GM18508 (cell line): ENCODE measurements around the gene ADAM15.

Experiments
- ATAC-seq: cut with Tn5 transposase; IDR thresholded peaks from one replicate; pipeline ENCODE4 v1.9.1; 2021; ENCODE audit warnings: moderate number of reproducible peaks; ENCODE audit not compliant: insufficient read depth, unreplicated experiment

ADAM15 gene, protein sequence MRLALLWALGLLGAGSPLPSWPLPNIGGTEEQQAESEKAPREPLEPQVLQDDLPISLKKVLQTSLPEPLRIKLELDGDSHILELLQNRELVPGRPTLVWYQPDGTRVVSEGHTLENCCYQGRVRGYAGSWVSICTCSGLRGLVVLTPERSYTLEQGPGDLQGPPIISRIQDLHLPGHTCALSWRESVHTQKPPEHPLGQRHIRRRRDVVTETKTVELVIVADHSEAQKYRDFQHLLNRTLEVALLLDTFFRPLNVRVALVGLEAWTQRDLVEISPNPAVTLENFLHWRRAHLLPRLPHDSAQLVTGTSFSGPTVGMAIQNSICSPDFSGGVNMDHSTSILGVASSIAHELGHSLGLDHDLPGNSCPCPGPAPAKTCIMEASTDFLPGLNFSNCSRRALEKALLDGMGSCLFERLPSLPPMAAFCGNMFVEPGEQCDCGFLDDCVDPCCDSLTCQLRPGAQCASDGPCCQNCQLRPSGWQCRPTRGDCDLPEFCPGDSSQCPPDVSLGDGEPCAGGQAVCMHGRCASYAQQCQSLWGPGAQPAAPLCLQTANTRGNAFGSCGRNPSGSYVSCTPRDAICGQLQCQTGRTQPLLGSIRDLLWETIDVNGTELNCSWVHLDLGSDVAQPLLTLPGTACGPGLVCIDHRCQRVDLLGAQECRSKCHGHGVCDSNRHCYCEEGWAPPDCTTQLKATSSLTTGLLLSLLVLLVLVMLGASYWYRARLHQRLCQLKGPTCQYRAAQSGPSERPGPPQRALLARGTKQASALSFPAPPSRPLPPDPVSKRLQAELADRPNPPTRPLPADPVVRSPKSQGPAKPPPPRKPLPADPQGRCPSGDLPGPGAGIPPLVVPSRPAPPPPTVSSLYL

GRCh38 chr1:155050560-155051341 lies at the start of gene ADAM15:
Gene ADAM15, plus strand, starts transcription at chr1:155051316. Its CDS starts 71 bp downstream, at chr1:155051387.
- ATAC-seq, result no peak

- no peak for ATAC-seq
Observed at GRCh38 chr1:155001425-155001674, 49.8 kb upstream of the ADAM15 start.

DNA sequence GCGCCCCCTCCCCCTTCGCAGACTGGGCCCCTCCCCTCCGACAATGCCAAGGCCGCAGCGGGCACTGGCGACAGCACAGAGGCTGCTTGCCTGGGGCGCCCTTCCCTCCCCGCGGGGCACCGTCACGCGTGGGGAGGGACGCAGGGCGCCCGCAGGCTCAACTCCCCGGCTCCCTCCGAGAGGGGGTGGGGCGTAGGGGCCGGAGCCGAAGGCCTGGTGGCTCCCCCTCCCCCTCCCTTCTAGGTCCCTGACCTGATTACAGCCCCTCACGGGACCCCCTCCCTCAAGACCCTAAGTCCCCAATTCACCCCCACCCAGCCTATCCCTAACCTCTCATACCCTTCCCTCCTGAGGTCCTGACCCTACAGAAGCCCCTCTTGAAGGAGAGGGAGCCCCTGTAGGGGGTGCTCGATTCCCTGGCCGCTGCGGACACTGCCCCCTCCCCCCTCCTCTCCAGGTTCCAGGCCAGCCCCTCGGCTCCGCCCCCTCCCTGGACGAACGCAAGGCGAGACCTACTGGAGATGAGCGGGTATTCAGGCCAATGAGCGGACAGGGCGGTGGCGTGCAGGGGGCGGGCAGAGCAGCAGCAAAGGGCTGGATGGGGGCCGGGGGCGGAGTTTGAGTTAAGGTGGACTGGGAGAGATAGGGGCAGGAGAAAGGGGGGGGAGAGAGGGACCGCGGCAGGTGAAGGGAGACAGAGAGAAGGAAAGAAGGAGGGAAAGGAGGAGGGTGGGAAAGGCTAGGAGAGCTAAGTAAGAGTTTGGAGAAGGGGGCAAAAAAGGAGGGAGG lies 49.2 kb upstream of the ADAM15 start:
- ATAC-seq, result peak; percentile 28

- ATAC-seq, result no peak
Observed at GRCh38 chr1:155002464-155003226, 48.5 kb upstream of the ADAM15 start, which contains the start of gene ZBTB7B. Gene ZBTB7B, plus strand, starts transcription at chr1:155002802. Its CDS starts 11,859 bp downstream, at chr1:155014661.

DNA sequence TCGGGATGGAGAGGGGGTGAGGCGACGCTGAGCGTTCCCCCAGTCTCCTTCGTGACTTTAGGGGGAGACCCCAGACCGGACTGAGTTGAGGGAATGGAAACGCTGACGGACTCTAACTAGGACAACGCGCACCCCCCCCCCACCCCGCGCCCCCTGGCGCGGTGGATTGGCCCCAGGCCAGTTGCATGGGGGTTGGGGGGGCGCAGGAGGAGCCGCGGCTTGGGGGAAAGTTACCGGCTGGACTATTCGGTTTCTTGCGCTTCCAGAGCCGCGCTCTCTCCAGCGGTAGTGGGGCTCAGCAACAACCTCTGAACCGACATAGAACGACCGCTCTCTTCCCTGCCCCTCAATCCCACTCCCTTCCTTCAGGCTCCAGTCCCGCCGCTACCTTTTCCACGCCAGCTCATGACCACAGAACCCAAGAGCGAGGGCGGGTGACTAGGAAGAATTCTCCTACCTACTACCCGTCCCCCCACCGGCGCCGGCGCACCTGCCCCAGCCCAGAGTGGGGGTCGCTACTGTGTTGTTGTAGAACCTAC lies 47.8 kb upstream of the ADAM15 start:
- ATAC-seq, result no peak

DNA sequence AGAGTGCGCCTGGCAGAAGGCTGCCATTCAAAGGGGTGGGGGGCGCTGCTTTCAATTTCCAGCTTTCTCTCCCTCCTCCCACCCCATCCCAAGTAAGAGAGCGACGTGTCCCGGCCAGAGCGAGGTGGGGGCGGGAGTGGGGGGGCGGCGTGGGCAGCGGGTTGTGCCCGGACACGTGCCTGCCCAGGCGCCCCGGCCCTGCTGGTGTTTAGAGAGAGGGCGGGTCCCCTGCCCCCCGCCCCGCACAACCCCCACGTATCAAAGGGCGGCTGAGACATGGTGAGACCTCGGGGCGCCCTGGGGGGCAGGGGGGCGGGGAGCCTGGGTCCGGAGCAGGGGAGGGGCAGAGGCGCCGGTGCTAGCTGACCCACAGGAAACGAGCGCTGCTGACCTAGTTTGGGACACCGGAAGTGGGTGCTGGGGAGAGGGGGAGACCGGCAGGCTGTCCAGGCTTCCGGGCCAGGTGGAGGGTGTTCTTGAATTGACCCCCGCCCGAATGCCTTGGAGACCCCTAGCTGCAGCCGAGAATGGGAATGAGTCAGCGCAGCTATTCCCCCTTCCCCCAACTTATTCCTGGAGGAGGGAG lies 47.3 kb upstream of the ADAM15 start:
- no peak for ATAC-seq

DNA sequence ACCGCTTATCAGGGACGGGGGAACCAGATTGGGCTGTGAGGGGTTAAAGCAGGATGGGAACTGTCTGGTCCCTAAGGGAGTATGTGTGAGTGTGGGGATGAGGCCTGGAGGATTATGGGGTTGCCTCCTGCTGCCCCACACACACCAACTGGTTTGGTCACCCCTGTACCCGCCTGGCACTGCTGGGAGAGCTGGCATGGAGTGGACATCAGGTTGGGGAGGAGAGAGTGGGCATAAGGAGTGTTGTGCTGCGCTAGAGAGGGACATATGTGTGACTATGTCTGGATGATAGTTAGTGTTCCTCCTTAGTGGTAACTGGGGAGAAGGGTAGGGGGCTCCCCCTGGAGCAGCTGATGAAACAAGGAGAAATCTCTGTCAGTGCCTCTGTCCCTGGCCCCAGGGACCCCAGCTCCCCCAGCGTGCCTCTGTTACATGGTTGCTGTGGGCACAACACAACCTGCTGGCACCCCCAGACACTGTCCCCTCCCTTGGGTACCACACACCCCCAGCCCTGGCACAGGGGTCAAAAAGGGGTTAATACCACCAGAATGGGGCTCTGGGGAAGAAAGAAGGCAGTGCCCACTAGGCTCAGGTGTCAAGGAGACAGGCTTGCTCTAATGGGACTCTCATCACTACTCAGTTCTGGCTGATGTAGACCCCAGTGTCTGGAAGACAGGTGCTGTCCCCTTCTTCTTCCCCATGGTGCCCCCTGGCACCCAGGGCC lies 46.6 kb upstream of the ADAM15 start:
- ATAC-seq, result no peak

GRCh38 chr1:155005076-155006011 lies 45.8 kb upstream of the ADAM15 start:
- ATAC-seq, result no peak

GRCh38 chr1:155006601-155007101 lies 44.5 kb upstream of the ADAM15 start:
- ATAC-seq, result no peak

GRCh38 chr1:155007251-155007828 lies 43.8 kb upstream of the ADAM15 start:
- no peak for ATAC-seq

DNA sequence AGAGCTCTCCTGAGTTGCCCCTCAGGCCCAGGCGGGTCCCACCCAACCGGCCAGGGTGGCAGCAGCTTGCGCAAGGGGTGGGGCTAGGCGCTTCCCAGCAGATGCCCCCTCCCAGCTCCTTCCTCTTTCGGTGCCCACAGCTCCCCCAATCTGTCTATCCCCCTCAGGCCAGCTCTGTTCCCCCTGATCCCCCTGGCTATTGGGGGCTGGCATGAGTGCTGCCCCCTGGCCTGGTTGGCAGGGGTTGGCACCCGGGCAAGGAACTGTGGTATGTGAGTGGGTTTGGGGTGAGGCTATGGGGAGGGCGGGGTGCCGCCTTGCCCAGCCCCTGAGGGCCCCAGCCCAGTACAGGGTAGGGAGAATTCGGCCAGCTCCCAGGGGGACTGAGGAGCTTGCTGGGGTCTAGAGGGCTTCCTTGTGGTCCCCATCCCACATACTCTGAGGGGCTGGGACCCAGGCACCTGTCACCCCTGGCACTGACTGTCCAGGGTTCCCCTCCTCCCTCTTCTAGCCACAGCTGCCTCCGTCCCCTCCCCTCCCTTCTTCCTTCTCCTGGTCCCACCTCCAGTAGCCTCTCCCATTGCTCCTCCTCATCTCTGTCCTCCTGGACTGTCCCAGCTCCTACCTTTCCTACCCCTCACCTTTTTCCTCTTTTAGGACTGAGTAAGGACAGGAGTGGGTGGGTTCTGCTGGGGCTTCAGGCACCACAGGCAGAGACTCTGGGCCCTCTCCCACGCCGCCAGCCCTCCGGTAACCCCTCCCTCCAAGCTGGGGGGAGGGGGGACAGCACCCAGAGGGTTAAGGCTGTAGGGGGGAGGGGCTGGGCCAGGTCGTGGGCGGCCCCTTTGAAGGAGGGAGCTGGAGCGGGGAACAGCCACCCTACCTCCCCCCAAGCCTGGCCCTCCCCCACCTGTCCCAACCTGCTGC lies 42.8 kb upstream of the ADAM15 start:
- ATAC-seq, result no peak

DNA sequence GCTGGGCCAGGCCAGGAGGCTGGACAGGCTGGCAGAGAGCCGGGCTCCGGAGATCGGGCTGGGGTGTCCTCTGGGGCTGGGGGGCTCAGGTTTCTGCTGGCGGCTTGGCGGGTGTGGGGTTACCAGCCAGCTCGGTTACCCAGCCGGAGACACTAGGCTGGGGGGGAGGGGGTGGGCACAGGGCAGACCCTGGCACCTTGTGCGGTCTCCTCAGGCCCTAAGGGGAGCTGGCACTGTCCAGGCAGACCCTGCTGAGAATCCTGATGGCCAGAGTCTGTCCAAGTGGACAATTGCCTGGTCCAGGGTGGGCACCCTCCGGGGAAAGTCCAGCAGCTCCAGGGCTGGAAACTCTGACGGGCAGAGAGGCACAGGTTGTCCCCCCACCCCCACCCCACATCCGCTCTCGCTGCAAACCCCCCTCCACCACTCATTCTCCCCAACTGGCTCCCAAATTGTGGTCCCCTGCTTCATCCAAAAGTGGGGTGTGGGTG lies 41.9 kb upstream of the ADAM15 start:
- ATAC-seq, result no peak

- no peak for ATAC-seq
Observed at GRCh38 chr1:155009742-155010141, 41.4 kb upstream of the ADAM15 start.

DNA sequence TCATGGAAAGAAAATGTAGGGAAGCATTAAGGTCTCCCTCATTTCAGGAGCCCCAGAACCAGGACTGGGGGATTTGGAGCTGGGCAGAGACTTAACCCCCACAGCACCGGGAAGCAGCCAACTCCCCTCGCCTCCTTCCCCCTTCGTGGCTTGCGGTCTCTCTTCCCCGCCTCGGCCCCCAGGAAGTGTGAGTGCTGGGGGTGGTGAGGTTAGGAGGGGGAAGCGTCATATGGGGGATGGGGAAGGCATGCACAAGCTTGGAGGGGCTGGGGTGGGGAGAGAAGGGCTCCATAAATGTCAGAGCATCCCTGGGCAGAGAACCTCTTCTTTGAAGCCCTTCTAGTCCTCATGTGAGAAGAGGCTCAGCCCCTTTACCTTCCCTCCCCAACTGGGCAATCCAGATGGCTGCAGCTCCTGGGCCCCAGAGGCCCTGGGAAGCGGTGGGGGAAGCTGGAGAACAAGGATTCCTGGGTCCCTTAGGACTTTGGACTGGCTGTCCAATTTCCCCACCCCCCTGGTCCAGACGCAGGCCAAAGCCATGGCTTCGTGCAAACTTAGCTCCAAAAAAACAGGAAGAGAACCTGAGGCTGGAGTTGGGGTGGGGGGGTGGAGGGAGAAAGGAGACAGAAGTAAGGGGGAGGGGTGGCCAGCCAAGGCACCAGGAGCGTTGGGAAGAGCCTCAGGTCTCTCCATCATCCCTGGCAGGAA lies 40.8 kb upstream of the ADAM15 start:
- no peak for ATAC-seq

- ATAC-seq, result no peak
Observed at GRCh38 chr1:155011004-155011416, 40.1 kb upstream of the ADAM15 start.
